A549 (cell line): ENCODE data around the gene XPR1. TPM values are rescaled to one million over a fixed set of nuclear protein-coding genes. Genes with fewer than 3 reads are reported as not detected.

ENCODE experiments used
- ATAC-seq, 2 experiments: fragments of 200-7000 bp in 1 of 2; fragments of >200 bp in 1 of 2; cut with Nextera tagmentation in 1 of 2; cut with Tn5 transposase in 1 of 2; 3 replicates each; pipeline versions ENCODE4 v1.8.0 to v1.9.1; 2018 to 2020; ENCODE audit warnings: mild to moderate bottlenecking in 1 of 2, moderate library complexity in 1 of 2
- CTCF ChIA-PET: fragments of 300-600 bp; sonication (Branson Sonifier 250); formaldehyde crosslinking; extraction: SDS; loops from one replicate; lab custom pipeline; 2021; ENCODE audit warnings: antibody characterized with exemption, inconsistent platforms; lab: Yijun Ruan, JAX
- POLR2A ChIA-PET: fragments of 350-600 bp; formaldehyde crosslinking; extraction: SDS; loops from one replicate; lab custom pipeline; 2021; ENCODE audit warnings: antibody characterized with exemption, inconsistent platforms; lab: Yijun Ruan, JAX
- DNase-seq, 2 experiments: peaks; one replicate each; pipeline versions ENCODE4 v3.0.0 to v3.0.0-alpha.2; 2011 to 2016; ENCODE audit warnings: low read depth in 1 of 2, low spot score in 1 of 2
- FAIRE-seq: peaks from 2 replicates; lab custom pipeline; 2011; peaks lifted over from hg19 to GRCh38; lab: Jason Lieb, UNC
- H3K27ac ChIP-seq, 2 experiments: fragments of >200 bp; sonication (Bioruptor Twin); formaldehyde crosslinking; 3 replicates each; pipeline ENCODE4 v1.5.1; 2016 to 2017
- H3K4me1 ChIP-seq: fragments of >200 bp; sonication (Bioruptor Twin); formaldehyde crosslinking; 3 replicates; pipeline ENCODE4 v1.6.1; 2016
- H3K4me2 ChIP-seq: fragments of >200 bp; sonication (Bioruptor Twin); formaldehyde crosslinking; 3 replicates; pipeline ENCODE4 v1.6.1; 2016
- H3K4me3 ChIP-seq: fragments of >200 bp; sonication (Bioruptor Twin); formaldehyde crosslinking; 3 replicates; pipeline ENCODE4 v1.5.1; 2016
- H3K9me3 ChIP-seq: fragments of >200 bp; sonication (Bioruptor Twin); formaldehyde crosslinking; 3 replicates; pipeline ENCODE4 v1.6.1; 2016
- ATOH8 ChIP-seq: fragments of 250-450 bp; sonication (Bioruptor Pico); IDR thresholded peaks from 2 replicates; pipeline ENCODE4 v1.5.0; 2020; ENCODE audit warnings: low read depth, mild to moderate bottlenecking, moderate library complexity
- BHLHE40 ChIP-seq: IDR thresholded peaks from 2 replicates; pipeline ENCODE4 v1.6.1; 2012; ENCODE audit warnings: low read depth, low read length, inconsistent platforms
- CBX2 ChIP-seq: fragments of 200-600 bp; sonication (generic); IDR thresholded peaks from 2 replicates; pipeline ENCODE4 v1.6.1; 2016; ENCODE audit warnings: low read depth, mild to moderate bottlenecking, borderline replicate concordance
- CBX8 ChIP-seq: fragments of 200-600 bp; sonication (generic); IDR thresholded peaks from 2 replicates; pipeline ENCODE4 v1.6.1; 2016
- CHD2 ChIP-seq: fragments of 150-350 bp; IDR thresholded peaks from 2 replicates; pipeline ENCODE4 v1.6.1; 2014; ENCODE audit warnings: low read length; ENCODE audit not compliant: partially characterized antibody
- CHD4 ChIP-seq: fragments of 200-600 bp; sonication (generic); IDR thresholded peaks from 2 replicates; pipeline ENCODE4 v1.6.1; 2016; ENCODE audit warnings: antibody characterized with exemption, mild to moderate bottlenecking, borderline replicate concordance
- EHF ChIP-seq: fragments of 250-450 bp; sonication (Bioruptor Pico); IDR thresholded peaks from 2 replicates; pipeline ENCODE4 v1.5.0; 2020; ENCODE audit warnings: mild to moderate bottlenecking
- EHMT2 ChIP-seq: fragments of 200-600 bp; sonication (generic); IDR thresholded peaks from 2 replicates; pipeline ENCODE4 v1.6.1; 2016; ENCODE audit warnings: antibody characterized with exemption, low read depth, mild to moderate bottlenecking, moderate library complexity
- FOSL2 ChIP-seq, 2 experiments: fragments of 450-650 bp in 1 of 2; fragments of >200 bp in 1 of 2; sonication (Bioruptor Twin) in 1 of 2; formaldehyde crosslinking; IDR thresholded peaks; 2 replicates each; pipeline versions ENCODE4 v1.5.0 to v1.6.1; 2016 to 2020; ENCODE audit warnings: mild to moderate bottlenecking in 1 of 2, moderate library complexity in 1 of 2
- FOXS1 ChIP-seq: fragments of 250-450 bp; sonication (Bioruptor Pico); IDR thresholded peaks from 2 replicates; pipeline ENCODE4 v1.5.0; 2020; ENCODE audit warnings: mild to moderate bottlenecking, moderate library complexity
- HOXB13 ChIP-seq: fragments of 250-450 bp; sonication (Bioruptor Pico); IDR thresholded peaks from 2 replicates; pipeline ENCODE4 v1.5.0; 2020; ENCODE audit warnings: low read depth, mild to moderate bottlenecking, moderate library complexity
- JUN ChIP-seq, 2 experiments: fragments of >200 bp; sonication (Bioruptor Twin); formaldehyde crosslinking; IDR thresholded peaks; 2 replicates in 1 of 2; 3 replicates in 1 of 2; pipeline ENCODE4 v1.6.1; 2016 to 2017
- KDM5A ChIP-seq: fragments of 200-600 bp; sonication (generic); IDR thresholded peaks from 2 replicates; pipeline ENCODE4 v1.6.1; 2016; ENCODE audit warnings: antibody characterized with exemption, mild to moderate bottlenecking
- MAFK ChIP-seq: fragments of 450-650 bp; IDR thresholded peaks from 2 replicates; pipeline ENCODE4 v1.6.1; 2014; ENCODE audit not compliant: partially characterized antibody
- MYC ChIP-seq: IDR thresholded peaks from 2 replicates; pipeline ENCODE4 v1.6.1; 2012; ENCODE audit warnings: mild to moderate bottlenecking, inconsistent platforms, low read length, improper control_type of control experiment, borderline replicate concordance
- NFE2L2 ChIP-seq: fragments of 150-350 bp; conservative IDR thresholded peaks from 2 replicates; pipeline ENCODE4 v1.6.1; 2014; ENCODE audit warnings: low read length
- PHF8 ChIP-seq: fragments of 200-600 bp; sonication (generic); IDR thresholded peaks from 2 replicates; pipeline ENCODE4 v1.6.1; 2016; ENCODE audit warnings: low read depth, mild to moderate bottlenecking, antibody characterized with exemption, moderate library complexity, borderline replicate concordance
- POLR2A ChIP-seq: IDR thresholded peaks from 2 replicates; pipeline ENCODE4 v1.6.1; 2012; ENCODE audit warnings: mild to moderate bottlenecking, low read length
- POLR2AphosphoS2 ChIP-seq: conservative IDR thresholded peaks from 2 replicates; pipeline ENCODE4 v1.6.1; 2012; ENCODE audit warnings: low read length, improper control_type of control experiment, inconsistent platforms
- RCOR1 ChIP-seq: fragments of 150-350 bp; IDR thresholded peaks from 2 replicates; pipeline ENCODE4 v1.6.1; 2014; ENCODE audit warnings: antibody characterized with exemption, low read length, low read depth
- TFCP2L1 ChIP-seq: fragments of 250-450 bp; sonication (Bioruptor Pico); IDR thresholded peaks from 2 replicates; pipeline ENCODE4 v1.5.0; 2021; ENCODE audit warnings: mild to moderate bottlenecking
- USF2 ChIP-seq: fragments of 450-650 bp; IDR thresholded peaks from 2 replicates; pipeline ENCODE4 v1.6.1; 2014; ENCODE audit warnings: antibody characterized with exemption
- ZNF302 ChIP-seq: fragments of 250-450 bp; sonication (Bioruptor Pico); IDR thresholded peaks from 2 replicates; pipeline ENCODE4 v1.9.0; 2021; ENCODE audit warnings: inconsistent platforms, mild to moderate bottlenecking, moderate library complexity
- ZSCAN20 ChIP-seq: fragments of 250-450 bp; sonication (Bioruptor Pico); IDR thresholded peaks from 2 replicates; pipeline ENCODE4 v1.8.0; 2022; ENCODE audit warnings: mild to moderate bottlenecking, moderate library complexity
- WGBS: methylation state at CpG from one replicate; pipeline ENCODE4 v1.1.6; 2017; ENCODE audit errors: missing lambda C conversion rate; 5-methylcytosine and 5-hydroxymethylcytosine counted together
- polyA plus RNA-seq, 4 experiments: library from polyadenylated mRNA; depleted of rRNA in 3 of 4; stranded (reverse); fragments of >200 nt; fragmentation: RNase III in 1 of 4; extraction: RNeasy Plus Mini Kit Qiagen cat#74134 plus additional on column Dnase treatment in 1 of 4; gene quantifications; 2 replicates in 3 of 4; 3 replicates in 1 of 4; pipeline ENCODE4 v1.2.3, GENCODE V29; 2011 to 2017
- TF ChIP-seq, protein P1 (sequence below): IDR thresholded peaks from 2 replicates; pipeline ENCODE4 v1.6.1; 2012; ENCODE audit warnings: low read depth, borderline replicate concordance
- TF ChIP-seq, protein P2 (sequence below): fragments of 250-450 bp; sonication (Bioruptor Pico); IDR thresholded peaks from 2 replicates; pipeline ENCODE4 v1.5.0; 2021; ENCODE audit warnings: mild to moderate bottlenecking, moderate library complexity, borderline replicate concordance
- TF ChIP-seq, protein P3 (sequence below): IDR thresholded peaks from 2 replicates; pipeline ENCODE4 v1.6.1; 2012
- TF ChIP-seq, protein P4 (sequence below): fragments of 200-600 bp; sonication (generic); IDR thresholded peaks from 2 replicates; pipeline ENCODE4 v1.6.1; 2016; ENCODE audit warnings: antibody characterized with exemption, mild to moderate bottlenecking, moderate library complexity

XPR1 gene
- polyA plus RNA-seq, 2 of the 4 experiments (the other 2 are of a cell fraction): 37.5 to 86.1 TPM

- no peak overlapping the region for H3K27ac ChIP-seq
- ATAC-seq: no peak
- H3K4me1 ChIP-seq: no peaks in the 10 kb centered on the region
- WGBS: 96% methylated on average over 6 of the region's 6 CpGs
- DNase-seq: no peak
- H3K4me3 ChIP-seq: no peak overlapping the region
- no peak overlapping the region for H3K4me2 ChIP-seq
- H3K9me3 ChIP-seq: no peaks in the 10 kb centered on the region
- ChIA-PET CTCF (no interaction called here), POLR2A (no interaction called here)
- no peak for FAIRE-seq
- TF ChIP-seq POLR2A (no peak), JUN (IDR thresholded peaks at IDR 0.05) (no peak), FOSL2 (IDR thresholded peaks at IDR 0.05) (no peak), FOSL2 (CRISPR knock-in tag; IDR thresholded peaks at IDR 0.05) (no peak), ATOH8 (CRISPR knock-in tag) (no peak), HOXB13 (CRISPR knock-in tag) (no peak), BHLHE40 (no peak), PHF8 (no peak), EHMT2 (no peak), CHD2 (no peak), RCOR1 (no peak), CBX8 (no peak), CBX2 (no peak), NFE2L2 (no peak), POLR2AphosphoS2 (no peak), KDM5A (no peak), USF2 (no peak), MYC (no peak)
- TF ChIP-seq, protein P1, sequence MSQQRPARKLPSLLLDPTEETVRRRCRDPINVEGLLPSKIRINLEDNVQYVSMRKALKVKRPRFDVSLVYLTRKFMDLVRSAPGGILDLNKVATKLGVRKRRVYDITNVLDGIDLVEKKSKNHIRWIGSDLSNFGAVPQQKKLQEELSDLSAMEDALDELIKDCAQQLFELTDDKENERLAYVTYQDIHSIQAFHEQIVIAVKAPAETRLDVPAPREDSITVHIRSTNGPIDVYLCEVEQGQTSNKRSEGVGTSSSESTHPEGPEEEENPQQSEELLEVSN: no peak
- TF ChIP-seq, protein P2, sequence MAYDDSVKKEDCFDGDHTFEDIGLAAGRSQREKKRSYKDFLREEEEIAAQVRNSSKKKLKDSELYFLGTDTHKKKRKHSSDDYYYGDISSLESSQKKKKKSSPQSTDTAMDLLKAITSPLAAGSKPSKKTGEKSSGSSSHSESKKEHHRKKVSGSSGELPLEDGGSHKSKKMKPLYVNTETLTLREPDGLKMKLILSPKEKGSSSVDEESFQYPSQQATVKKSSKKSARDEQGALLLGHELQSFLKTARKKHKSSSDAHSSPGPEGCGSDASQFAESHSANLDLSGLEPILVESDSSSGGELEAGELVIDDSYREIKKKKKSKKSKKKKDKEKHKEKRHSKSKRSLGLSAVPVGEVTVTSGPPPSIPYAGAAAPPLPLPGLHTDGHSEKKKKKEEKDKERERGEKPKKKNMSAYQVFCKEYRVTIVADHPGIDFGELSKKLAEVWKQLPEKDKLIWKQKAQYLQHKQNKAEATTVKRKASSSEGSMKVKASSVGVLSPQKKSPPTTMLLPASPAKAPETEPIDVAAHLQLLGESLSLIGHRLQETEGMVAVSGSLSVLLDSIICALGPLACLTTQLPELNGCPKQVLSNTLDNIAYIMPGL: no peak
- TF ChIP-seq, protein P3, sequence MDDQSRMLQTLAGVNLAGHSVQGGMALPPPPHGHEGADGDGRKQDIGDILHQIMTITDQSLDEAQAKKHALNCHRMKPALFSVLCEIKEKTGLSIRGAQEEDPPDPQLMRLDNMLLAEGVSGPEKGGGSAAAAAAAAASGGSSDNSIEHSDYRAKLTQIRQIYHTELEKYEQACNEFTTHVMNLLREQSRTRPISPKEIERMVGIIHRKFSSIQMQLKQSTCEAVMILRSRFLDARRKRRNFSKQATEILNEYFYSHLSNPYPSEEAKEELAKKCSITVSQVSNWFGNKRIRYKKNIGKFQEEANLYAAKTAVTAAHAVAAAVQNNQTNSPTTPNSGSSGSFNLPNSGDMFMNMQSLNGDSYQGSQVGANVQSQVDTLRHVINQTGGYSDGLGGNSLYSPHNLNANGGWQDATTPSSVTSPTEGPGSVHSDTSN: no peak
- TF ChIP-seq, all 56 proteins: peak for 0
These were observed 204.6 kb downstream of the XPR1 start for GRCh38 chr1:180836449-180836848.

GRCh38 chr1:180837020-180837419 is 205.2 kb downstream of the XPR1 start:
- Histone ChIP-seq H3K4me3 (no peak overlapping the region), H3K4me2 (no peak overlapping the region), H3K4me1 (no peaks in the 10 kb centered on the region), H3K9me3 (no peaks in the 10 kb centered on the region), H3K27ac (no peak overlapping the region)
- ChIA-PET CTCF (no interaction called here), POLR2A (no interaction called here)
- no peak for FAIRE-seq
- ATAC-seq: no peak
- DNase-seq: no peak
- WGBS: 86% methylated on average over 3 of the region's 3 CpGs
- TF ChIP-seq ATOH8 (CRISPR knock-in tag) (no peak), ZNF302 (CRISPR knock-in tag) (no peak), FOXS1 (CRISPR knock-in tag) (no peak), TFCP2L1 (CRISPR knock-in tag) (no peak), ZSCAN20 (no peak), CHD4 (no peak), MAFK (no peak), CHD2 (no peak), EHF (CRISPR knock-in tag) (no peak)
- TF ChIP-seq, protein P4, sequence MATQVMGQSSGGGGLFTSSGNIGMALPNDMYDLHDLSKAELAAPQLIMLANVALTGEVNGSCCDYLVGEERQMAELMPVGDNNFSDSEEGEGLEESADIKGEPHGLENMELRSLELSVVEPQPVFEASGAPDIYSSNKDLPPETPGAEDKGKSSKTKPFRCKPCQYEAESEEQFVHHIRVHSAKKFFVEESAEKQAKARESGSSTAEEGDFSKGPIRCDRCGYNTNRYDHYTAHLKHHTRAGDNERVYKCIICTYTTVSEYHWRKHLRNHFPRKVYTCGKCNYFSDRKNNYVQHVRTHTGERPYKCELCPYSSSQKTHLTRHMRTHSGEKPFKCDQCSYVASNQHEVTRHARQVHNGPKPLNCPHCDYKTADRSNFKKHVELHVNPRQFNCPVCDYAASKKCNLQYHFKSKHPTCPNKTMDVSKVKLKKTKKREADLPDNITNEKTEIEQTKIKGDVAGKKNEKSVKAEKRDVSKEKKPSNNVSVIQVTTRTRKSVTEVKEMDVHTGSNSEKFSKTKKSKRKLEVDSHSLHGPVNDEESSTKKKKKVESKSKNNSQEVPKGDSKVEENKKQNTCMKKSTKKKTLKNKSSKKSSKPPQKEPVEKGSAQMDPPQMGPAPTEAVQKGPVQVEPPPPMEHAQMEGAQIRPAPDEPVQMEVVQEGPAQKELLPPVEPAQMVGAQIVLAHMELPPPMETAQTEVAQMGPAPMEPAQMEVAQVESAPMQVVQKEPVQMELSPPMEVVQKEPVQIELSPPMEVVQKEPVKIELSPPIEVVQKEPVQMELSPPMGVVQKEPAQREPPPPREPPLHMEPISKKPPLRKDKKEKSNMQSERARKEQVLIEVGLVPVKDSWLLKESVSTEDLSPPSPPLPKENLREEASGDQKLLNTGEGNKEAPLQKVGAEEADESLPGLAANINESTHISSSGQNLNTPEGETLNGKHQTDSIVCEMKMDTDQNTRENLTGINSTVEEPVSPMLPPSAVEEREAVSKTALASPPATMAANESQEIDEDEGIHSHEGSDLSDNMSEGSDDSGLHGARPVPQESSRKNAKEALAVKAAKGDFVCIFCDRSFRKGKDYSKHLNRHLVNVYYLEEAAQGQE: no peak
